ENCODE results near the gene FOXC1.

FOXC1 gene

GRCh38 chr6:1643830-1644445 is 34.2 kb downstream of the FOXC1 start:
- DNase-seq (ENCODE audit: low spot score) = no peak

DNA sequence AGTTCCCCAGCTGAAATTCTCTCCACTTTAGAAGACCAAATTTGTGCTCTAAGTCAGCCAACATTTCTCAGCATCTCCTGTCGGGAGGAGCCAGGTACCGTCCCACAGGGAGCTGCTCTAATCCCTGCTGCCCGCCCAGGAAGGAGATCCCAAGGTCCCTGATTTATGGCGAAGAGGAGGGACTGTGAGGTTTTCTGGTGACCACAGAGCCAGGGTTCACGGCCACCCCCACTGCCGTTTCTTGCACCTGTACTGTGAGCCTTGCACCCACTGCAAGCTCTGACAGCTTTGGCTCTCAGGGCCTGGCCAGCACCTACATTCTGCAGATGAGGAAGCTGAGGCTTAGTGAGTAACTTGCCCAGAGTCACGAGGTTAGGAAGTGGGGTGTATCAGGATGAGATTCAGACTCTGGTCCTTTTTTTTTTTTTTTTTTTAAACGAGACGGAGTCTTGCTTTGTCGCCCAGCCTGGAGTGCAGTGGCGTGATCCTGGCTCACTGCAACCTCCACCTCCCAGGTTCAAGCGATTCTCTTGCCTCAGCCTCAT is 34.9 kb downstream of the FOXC1 start:
- no peak for DNase-seq (ENCODE audit: low spot score)

GRCh38 chr6:1645466-1646185 is 35.9 kb downstream of the FOXC1 start:
- no peak for DNase-seq (ENCODE audit: low spot score)

DNA sequence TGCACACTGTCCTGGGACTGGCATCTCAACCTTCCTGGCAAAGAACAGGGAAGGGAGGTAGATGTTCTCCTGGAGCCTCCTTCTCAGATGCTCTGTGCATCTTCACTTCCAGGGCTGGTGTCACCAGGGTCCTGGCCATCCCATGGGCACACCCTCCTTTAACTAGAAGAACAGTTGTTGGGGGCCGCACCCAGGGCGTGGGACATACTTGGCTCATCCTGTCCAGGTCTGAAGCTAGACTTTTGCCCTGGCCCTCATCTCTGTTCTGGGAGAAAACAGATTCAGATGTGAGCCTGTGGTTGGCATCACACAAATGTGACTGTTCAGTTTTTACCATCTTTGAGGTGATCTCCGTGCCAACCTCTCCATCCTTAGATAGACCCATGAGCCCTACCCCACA is 41.6 kb downstream of the FOXC1 start:
- no peak for DNase-seq (ENCODE audit: low spot score)

- DNase-seq (ENCODE audit: low spot score) = no peak
Measured at GRCh38 chr6:1652842-1653241, 43.1 kb downstream of the FOXC1 start.

GRCh38 chr6:1654054-1654453 is 44.3 kb downstream of the FOXC1 start:
- DNase-seq (ENCODE audit: low spot score) = no peak

GRCh38 chr6:1657116-1657770 is 47.5 kb downstream of the FOXC1 start:
- DNase-seq (ENCODE audit: low spot score) = no peak

- no peak for DNase-seq (ENCODE audit: low spot score)
Measured at GRCh38 chr6:1657771-1658165, 48.1 kb downstream of the FOXC1 start.

DNA sequence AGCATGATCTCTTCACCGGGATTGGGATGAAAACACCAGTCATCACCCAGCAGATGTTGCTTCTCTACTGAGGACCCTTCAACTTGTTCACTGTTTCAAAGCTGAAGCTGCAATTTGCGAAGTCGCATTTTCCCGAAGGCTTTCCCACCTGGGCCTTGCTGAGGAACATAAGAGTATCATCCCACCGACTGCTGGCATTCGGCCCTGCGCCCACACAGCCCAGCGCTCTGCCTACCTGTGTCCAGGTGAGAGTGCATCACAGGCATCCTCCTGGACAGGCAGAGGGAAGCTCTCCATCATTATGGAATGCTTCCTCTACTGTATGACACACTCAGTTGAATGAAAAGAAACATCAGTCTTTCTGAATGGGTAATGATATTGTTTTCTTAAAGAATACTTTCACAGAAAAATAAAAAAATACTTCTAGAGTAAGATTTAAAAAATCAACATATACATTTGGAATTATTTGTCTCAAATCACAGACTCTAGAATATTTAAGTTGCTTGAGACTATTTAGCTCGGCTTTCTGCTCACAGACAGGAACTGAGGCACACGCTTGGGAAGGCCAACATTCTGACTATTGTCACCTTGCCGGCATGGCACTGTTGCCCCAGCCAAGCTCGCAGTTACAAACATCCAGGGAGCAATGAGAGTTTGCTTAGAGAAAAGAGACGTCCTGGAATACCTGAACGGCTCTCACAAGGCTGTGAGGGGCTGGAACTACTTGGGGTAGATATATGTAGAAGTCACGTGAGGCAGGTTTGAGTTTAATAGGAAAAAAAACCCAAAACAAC is 48.7 kb downstream of the FOXC1 start:
- DNase-seq (ENCODE audit: low spot score) = no peak

GRCh38 chr6:1659816-1660215 is 50.1 kb downstream of the FOXC1 start:
- no peak for DNase-seq (ENCODE audit: low spot score)

- DNase-seq (ENCODE audit: low spot score) = peak; percentile 62
Measured at GRCh38 chr6:1662534-1662933, 52.8 kb downstream of the FOXC1 start.
